HEK293 (cell line): ENCODE results near the gene TNKS1BP1.

ENCODE experiments used
- CTCF ChIA-PET: fragments of 350-600 bp; formaldehyde crosslinking; extraction: SDS; loops from one replicate; lab custom pipeline; 2021; ENCODE audit warnings: antibody characterized with exemption; lab: Yijun Ruan, JAX
- POLR2A ChIA-PET: fragments of 300-600 bp; formaldehyde crosslinking; extraction: SDS; loops from one replicate; lab custom pipeline; 2020; ENCODE audit warnings: antibody characterized with exemption, inconsistent platforms; lab: Yijun Ruan, JAX
- H3K27ac ChIP-seq: fragments of 200-500 bp; sonication (Bioruptor generic); 2 replicates; pipeline ENCODE4 v1.5.1; 2014; ENCODE audit warnings: low read depth, low read length, control low read depth, inconsistent platforms; ENCODE audit errors: extremely low read depth
- H3K36me3 ChIP-seq, 2 experiments: fragments of 200-500 bp in 1 of 2; sonication (Bioruptor generic) in 1 of 2; 1 replicate in 1 of 2; 2 replicates in 1 of 2; pipeline ENCODE4 v1.5.1; 2014 to 2017; ENCODE audit warnings: inconsistent platforms in 2 of 2, low read length in 2 of 2; ENCODE audit not compliant: control insufficient read depth in 2 of 2, insufficient read depth in 1 of 2
- H3K4me1 ChIP-seq: fragments of 200-500 bp; sonication (Bioruptor generic); 2 replicates; pipeline ENCODE4 v1.5.1; 2014; ENCODE audit warnings: mild to moderate bottlenecking, low read length, inconsistent platforms; ENCODE audit not compliant: control insufficient read depth, insufficient read depth
- H3K4me3 ChIP-seq: 2 replicates; pipeline ENCODE4 v1.5.1; 2011; ENCODE audit warnings: low read depth, mild to moderate bottlenecking, control low read depth, low read length, moderate library complexity
- H3K9me3 ChIP-seq: fragments of 200-500 bp; sonication (Bioruptor generic); 2 replicates; pipeline ENCODE4 v1.5.1; 2014; ENCODE audit warnings: low read depth, low read length, inconsistent platforms; ENCODE audit not compliant: control insufficient read depth, insufficient read depth
- GLI2 ChIP-seq: fragments of 450-650 bp; formaldehyde crosslinking; IDR thresholded peaks from 2 replicates; pipeline ENCODE4; 2017; ENCODE audit warnings: missing biosample characterization, missing genetic modification characterization, low read depth, borderline replicate concordance
- GLIS1 ChIP-seq: fragments of 450-650 bp; formaldehyde crosslinking; IDR thresholded peaks from 2 replicates; pipeline ENCODE4 v1.5.1; 2016; ENCODE audit warnings: missing biosample characterization, missing genetic modification characterization
- OVOL3 ChIP-seq: fragments of 450-650 bp; formaldehyde crosslinking; IDR thresholded peaks from 2 replicates; pipeline ENCODE4 v1.5.1; 2016; ENCODE audit warnings: missing biosample characterization, missing genetic modification characterization
- SETDB1 ChIP-seq: IDR thresholded peaks from one replicate; pipeline ENCODE4 v1.6.1; 2017; ENCODE audit warnings: mild to moderate bottlenecking, low read length, moderate library complexity, mixed read lengths; ENCODE audit not compliant: insufficient read length
- WT1 ChIP-seq: fragments of 450-650 bp; formaldehyde crosslinking; IDR thresholded peaks from 2 replicates; pipeline ENCODE4 v1.5.1; 2016; ENCODE audit warnings: missing biosample characterization, missing genetic modification characterization
- YY1 ChIP-seq: fragments of 450-650 bp; formaldehyde crosslinking; IDR thresholded peaks from 2 replicates; pipeline ENCODE4 v1.5.1; 2018; ENCODE audit warnings: missing biosample characterization, missing genetic modification characterization
- ZBTB21 ChIP-seq: fragments of 450-650 bp; formaldehyde crosslinking; IDR thresholded peaks from 2 replicates; pipeline ENCODE4 v1.5.1; 2017; ENCODE audit warnings: missing biosample characterization, missing genetic modification characterization
- ZEB2 ChIP-seq: fragments of 450-650 bp; formaldehyde crosslinking; IDR thresholded peaks from 2 replicates; pipeline ENCODE4 v1.5.1; 2016; ENCODE audit warnings: missing biosample characterization, missing genetic modification characterization
- ZNF10 ChIP-seq: fragments of 450-650 bp; formaldehyde crosslinking; IDR thresholded peaks from 2 replicates; pipeline ENCODE4 v1.5.1; 2017; ENCODE audit warnings: missing biosample characterization, missing genetic modification characterization
- ZNF132 ChIP-seq: fragments of 450-650 bp; formaldehyde crosslinking; IDR thresholded peaks from 2 replicates; pipeline ENCODE4 v1.5.1; 2017; ENCODE audit warnings: missing biosample characterization, missing genetic modification characterization, borderline replicate concordance
- ZNF16 ChIP-seq: fragments of 450-650 bp; formaldehyde crosslinking; IDR thresholded peaks from 2 replicates; pipeline ENCODE4 v1.5.1; 2016; ENCODE audit warnings: low read depth, missing biosample characterization, missing genetic modification characterization
- ZNF169 ChIP-seq: fragments of 450-650 bp; formaldehyde crosslinking; IDR thresholded peaks from 2 replicates; pipeline ENCODE4 v1.5.1; 2016; ENCODE audit warnings: missing biosample characterization, missing genetic modification characterization
- ZNF18 ChIP-seq: fragments of 450-650 bp; formaldehyde crosslinking; IDR thresholded peaks from 2 replicates; pipeline ENCODE4 v1.5.1; 2016; ENCODE audit warnings: missing biosample characterization, missing genetic modification characterization
- ZNF184 ChIP-seq: fragments of 450-650 bp; IDR thresholded peaks from 2 replicates; pipeline ENCODE4 v1.5.1; 2018; ENCODE audit warnings: missing biosample characterization, mild to moderate bottlenecking, missing genetic modification characterization
- ZNF202 ChIP-seq: fragments of 450-650 bp; formaldehyde crosslinking; IDR thresholded peaks from 2 replicates; pipeline ENCODE4 v1.5.1; 2016; ENCODE audit warnings: missing biosample characterization, missing genetic modification characterization, borderline replicate concordance
- ZNF211 ChIP-seq: fragments of 450-650 bp; formaldehyde crosslinking; IDR thresholded peaks from 2 replicates; pipeline ENCODE4 v1.5.1; 2016; ENCODE audit warnings: low read depth, missing biosample characterization, missing genetic modification characterization
- ZNF223 ChIP-seq: fragments of 450-650 bp; formaldehyde crosslinking; IDR thresholded peaks from 2 replicates; pipeline ENCODE4 v1.5.1; 2016; ENCODE audit warnings: missing biosample characterization, missing genetic modification characterization
- ZNF23 ChIP-seq: fragments of 450-650 bp; formaldehyde crosslinking; IDR thresholded peaks from 2 replicates; pipeline ENCODE4 v1.5.1; 2016; ENCODE audit warnings: missing biosample characterization, missing genetic modification characterization, borderline replicate concordance
- ZNF302 ChIP-seq: fragments of 450-650 bp; formaldehyde crosslinking; IDR thresholded peaks from 2 replicates; pipeline ENCODE4 v1.5.1; 2016; ENCODE audit warnings: missing biosample characterization, missing genetic modification characterization, low read depth
- ZNF354C ChIP-seq: fragments of 450-650 bp; formaldehyde crosslinking; IDR thresholded peaks from 2 replicates; pipeline ENCODE4 v1.5.1; 2016; ENCODE audit warnings: missing biosample characterization, missing genetic modification characterization, low read depth, borderline replicate concordance
- ZNF416 ChIP-seq: fragments of 450-650 bp; formaldehyde crosslinking; IDR thresholded peaks from 2 replicates; pipeline ENCODE4 v1.5.1; 2016; ENCODE audit warnings: missing biosample characterization, missing genetic modification characterization
- ZNF549 ChIP-seq: fragments of 450-650 bp; IDR thresholded peaks from 2 replicates; pipeline ENCODE4 v1.5.1; 2018; ENCODE audit warnings: missing biosample characterization, missing genetic modification characterization, mild to moderate bottlenecking, inconsistent platforms, moderate library complexity
- ZNF558 ChIP-seq: fragments of 450-650 bp; formaldehyde crosslinking; IDR thresholded peaks from 2 replicates; pipeline ENCODE4 v1.5.1; 2016; ENCODE audit warnings: missing biosample characterization, missing genetic modification characterization
- ZNF580 ChIP-seq: fragments of 450-650 bp; formaldehyde crosslinking; IDR thresholded peaks from 2 replicates; pipeline ENCODE4 v1.5.1; 2016; ENCODE audit warnings: missing biosample characterization, missing genetic modification characterization
- ZNF596 ChIP-seq: fragments of 450-650 bp; IDR thresholded peaks from 2 replicates; pipeline ENCODE4 v1.5.0; 2018; ENCODE audit warnings: missing biosample characterization, mild to moderate bottlenecking, missing genetic modification characterization, moderate library complexity
- ZNF624 ChIP-seq: fragments of 450-650 bp; formaldehyde crosslinking; IDR thresholded peaks from 2 replicates; pipeline ENCODE4 v1.5.1; 2017; ENCODE audit warnings: missing biosample characterization, missing genetic modification characterization
- ZNF654 ChIP-seq: fragments of 450-650 bp; formaldehyde crosslinking; IDR thresholded peaks from 2 replicates; pipeline ENCODE4 v1.5.1; 2016; ENCODE audit warnings: low read depth, missing biosample characterization, missing genetic modification characterization
- ZNF660 ChIP-seq: fragments of 450-650 bp; IDR thresholded peaks from 2 replicates; pipeline ENCODE4 v1.5.1; 2018; ENCODE audit warnings: missing biosample characterization, mild to moderate bottlenecking, missing genetic modification characterization
- ZSCAN16 ChIP-seq: fragments of 450-650 bp; formaldehyde crosslinking; IDR thresholded peaks from 2 replicates; pipeline ENCODE4 v1.5.1; 2016; ENCODE audit warnings: missing biosample characterization, missing genetic modification characterization
- ZXDB ChIP-seq: fragments of 450-650 bp; formaldehyde crosslinking; IDR thresholded peaks from 2 replicates; pipeline ENCODE4 v1.5.1; 2016; ENCODE audit warnings: missing biosample characterization, missing genetic modification characterization
- TF ChIP-seq, protein P1 (sequence below): fragments of 450-650 bp; formaldehyde crosslinking; IDR thresholded peaks from 2 replicates; pipeline ENCODE4 v1.5.1; 2016; ENCODE audit warnings: missing biosample characterization, missing genetic modification characterization
- TF ChIP-seq, protein P2 (sequence below): fragments of 450-650 bp; formaldehyde crosslinking; IDR thresholded peaks from 2 replicates; pipeline ENCODE4 v1.5.1; 2016; ENCODE audit warnings: missing biosample characterization, missing genetic modification characterization
- TF ChIP-seq, protein P3 (sequence below): fragments of 450-650 bp; formaldehyde crosslinking; IDR thresholded peaks from 2 replicates; pipeline ENCODE4 v1.5.1; 2017; ENCODE audit warnings: missing biosample characterization, missing genetic modification characterization

The TNKS1BP1 gene

GRCh38 chr11:57256119-57256518, 68.6 kb downstream of the TNKS1BP1 start:
- H3K9me3 ChIP-seq, result no peaks in the 10 kb centered on the region
- H3K4me3 ChIP-seq, result no peak overlapping the region
- CTCF ChIA-PET, result interaction anchor here (0.6 to 1.2 kb wide), 5 partner anchors 9 to 415 kb away, joined by 3 to 4 read pairs (median 3); no protein-coding TSS in a partner anchor
- H3K4me1 ChIP-seq, result no peaks in the 10 kb centered on the region
- TF ChIP-seq, protein P1, sequence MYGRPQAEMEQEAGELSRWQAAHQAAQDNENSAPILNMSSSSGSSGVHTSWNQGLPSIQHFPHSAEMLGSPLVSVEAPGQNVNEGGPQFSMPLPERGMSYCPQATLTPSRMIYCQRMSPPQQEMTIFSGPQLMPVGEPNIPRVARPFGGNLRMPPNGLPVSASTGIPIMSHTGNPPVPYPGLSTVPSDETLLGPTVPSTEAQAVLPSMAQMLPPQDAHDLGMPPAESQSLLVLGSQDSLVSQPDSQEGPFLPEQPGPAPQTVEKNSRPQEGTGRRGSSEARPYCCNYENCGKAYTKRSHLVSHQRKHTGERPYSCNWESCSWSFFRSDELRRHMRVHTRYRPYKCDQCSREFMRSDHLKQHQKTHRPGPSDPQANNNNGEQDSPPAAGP (tag by site-specific recombination), result no peak
- TF ChIP-seq ZNF654 (tag by site-specific recombination) (no peak), ZEB2 (no peak), ZNF18 (tag by site-specific recombination) (no peak), ZXDB (tag by site-specific recombination) (no peak), ZNF23 (tag by site-specific recombination) (no peak), ZNF624 (tag by site-specific recombination) (no peak), ZNF596 (tag by site-specific recombination) (no peak), ZNF202 (tag by site-specific recombination) (no peak), OVOL3 (tag by site-specific recombination) (no peak), ZNF354C (tag by site-specific recombination) (no peak), ZNF549 (tag by site-specific recombination) (no peak), ZNF16 (no peak), GLIS1 (no peak), ZNF660 (tag by site-specific recombination) (no peak), ZSCAN16 (tag by site-specific recombination) (no peak), ZNF558 (tag by site-specific recombination) (no peak), ZNF10 (tag by site-specific recombination) (no peak), YY1 (no peak)
- TF ChIP-seq, protein P2, sequence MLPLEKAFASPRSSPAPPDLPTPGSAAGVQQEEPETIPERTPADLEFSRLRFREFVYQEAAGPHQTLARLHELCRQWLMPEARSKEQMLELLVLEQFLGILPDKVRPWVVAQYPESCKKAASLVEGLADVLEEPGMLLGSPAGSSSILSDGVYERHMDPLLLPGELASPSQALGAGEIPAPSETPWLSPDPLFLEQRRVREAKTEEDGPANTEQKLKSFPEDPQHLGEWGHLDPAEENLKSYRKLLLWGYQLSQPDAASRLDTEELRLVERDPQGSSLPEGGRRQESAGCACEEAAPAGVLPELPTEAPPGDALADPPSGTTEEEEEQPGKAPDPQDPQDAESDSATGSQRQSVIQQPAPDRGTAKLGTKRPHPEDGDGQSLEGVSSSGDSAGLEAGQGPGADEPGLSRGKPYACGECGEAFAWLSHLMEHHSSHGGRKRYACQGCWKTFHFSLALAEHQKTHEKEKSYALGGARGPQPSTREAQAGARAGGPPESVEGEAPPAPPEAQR (tag by site-specific recombination), result no peak
- H3K27ac ChIP-seq, result no peak overlapping the region
- POLR2A ChIA-PET, result no interaction called here
- no peaks in the 10 kb centered on the region for H3K36me3 ChIP-seq

DNA sequence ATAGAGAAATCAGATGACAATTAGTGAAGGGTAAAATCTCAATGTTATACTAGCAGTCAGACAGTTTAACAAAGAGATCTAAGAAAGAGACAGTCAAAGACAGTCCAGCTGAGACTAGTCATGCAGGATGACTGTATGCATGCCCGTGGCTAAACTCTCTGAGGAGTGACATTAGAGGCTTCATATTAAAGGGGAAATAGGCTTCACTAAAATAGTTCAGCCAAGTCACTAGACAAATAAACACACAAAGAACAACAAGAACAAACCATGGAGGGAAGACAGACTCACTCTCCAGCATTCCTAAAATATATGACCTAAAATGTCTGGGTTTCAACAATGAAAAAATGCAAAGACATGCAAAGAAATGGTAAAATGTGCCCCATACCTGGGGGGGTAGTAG, 69.1 kb downstream of the TNKS1BP1 start:
- Histone ChIP-seq H3K36me3 (no peaks in the 10 kb centered on the region), H3K4me3 (no peak overlapping the region), H3K4me1 (no peaks in the 10 kb centered on the region), H3K9me3 (no peaks in the 10 kb centered on the region), H3K27ac (no peak overlapping the region)
- POLR2A ChIA-PET, result no interaction called here
- CTCF ChIA-PET, result interaction anchor here (0.7 to 1.1 kb wide), 3 partner anchors 412 to 415 kb away, joined by 3 to 4 read pairs (median 3); no protein-coding TSS in a partner anchor
- TF ChIP-seq ZNF184 (tag by site-specific recombination), result no peak
- TF ChIP-seq WT1, result no peak
- TF ChIP-seq ZNF169, result no peak
- TF ChIP-seq ZNF416 (tag by site-specific recombination), result no peak
- TF ChIP-seq ZNF223 (tag by site-specific recombination), result no peak
- TF ChIP-seq SETDB1, result no peak
- no peak for TF ChIP-seq ZNF132
- no peak for TF ChIP-seq GLI2
- no peak for TF ChIP-seq ZBTB21 (tag by site-specific recombination)
- TF ChIP-seq ZNF302 (tag by site-specific recombination), result no peak
- no peak for TF ChIP-seq ZNF558 (tag by site-specific recombination)
- no peak for TF ChIP-seq ZNF580 (tag by site-specific recombination)
- no peak for TF ChIP-seq ZNF16
- no peak for TF ChIP-seq ZNF211 (tag by site-specific recombination)
- TF ChIP-seq, protein P3, sequence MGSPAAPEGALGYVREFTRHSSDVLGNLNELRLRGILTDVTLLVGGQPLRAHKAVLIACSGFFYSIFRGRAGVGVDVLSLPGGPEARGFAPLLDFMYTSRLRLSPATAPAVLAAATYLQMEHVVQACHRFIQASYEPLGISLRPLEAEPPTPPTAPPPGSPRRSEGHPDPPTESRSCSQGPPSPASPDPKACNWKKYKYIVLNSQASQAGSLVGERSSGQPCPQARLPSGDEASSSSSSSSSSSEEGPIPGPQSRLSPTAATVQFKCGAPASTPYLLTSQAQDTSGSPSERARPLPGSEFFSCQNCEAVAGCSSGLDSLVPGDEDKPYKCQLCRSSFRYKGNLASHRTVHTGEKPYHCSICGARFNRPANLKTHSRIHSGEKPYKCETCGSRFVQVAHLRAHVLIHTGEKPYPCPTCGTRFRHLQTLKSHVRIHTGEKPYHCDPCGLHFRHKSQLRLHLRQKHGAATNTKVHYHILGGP, result no peak
